Astrocyte (in vitro differentiated cells and primary cell): ENCODE data around the gene THTPA.

ENCODE experiments used
- CTCF ChIP-seq: IDR thresholded peaks from 2 replicates; pipeline ENCODE4 v1.5.1; 2011; ENCODE audit warnings: low read depth, mild to moderate bottlenecking, inconsistent platforms, low read length, moderate library complexity; ENCODE audit not compliant: insufficient read depth
- EZH2 ChIP-seq: IDR thresholded peaks from 2 replicates; pipeline ENCODE4 v1.6.1; 2012; ENCODE audit warnings: mild to moderate bottlenecking, low read length, inconsistent platforms; ENCODE audit not compliant: insufficient read depth

GRCh38 chr14:23565626-23566025 is 9.6 kb downstream of the THTPA start:
- TF ChIP-seq CTCF: no peak
- TF ChIP-seq EZH2: no peak
